HEK293 (cell line): ENCODE results near the gene ANO7.
A peak's percentile ranks its signal among the peaks of the same experiment; 100 is the strongest.

Experiments
- CTCF ChIA-PET: fragments of 350-600 bp; formaldehyde crosslinking; extraction: SDS; loops from one replicate; lab custom pipeline; 2021; ENCODE audit warnings: antibody characterized with exemption; lab: Yijun Ruan, JAX
- POLR2A ChIA-PET: fragments of 300-600 bp; formaldehyde crosslinking; extraction: SDS; loops from one replicate; lab custom pipeline; 2020; ENCODE audit warnings: antibody characterized with exemption, inconsistent platforms; lab: Yijun Ruan, JAX
- H3K27ac ChIP-seq: fragments of 200-500 bp; sonication (Bioruptor generic); 2 replicates; pipeline ENCODE4 v1.5.1; 2014; ENCODE audit warnings: low read depth, low read length, control low read depth, inconsistent platforms; ENCODE audit errors: extremely low read depth
- H3K36me3 ChIP-seq, 2 experiments: fragments of 200-500 bp in 1 of 2; sonication (Bioruptor generic) in 1 of 2; 1 replicate in 1 of 2; 2 replicates in 1 of 2; pipeline ENCODE4 v1.5.1; 2014 to 2017; ENCODE audit warnings: inconsistent platforms in 2 of 2, low read length in 2 of 2; ENCODE audit not compliant: control insufficient read depth in 2 of 2, insufficient read depth in 1 of 2
- H3K4me1 ChIP-seq: fragments of 200-500 bp; sonication (Bioruptor generic); 2 replicates; pipeline ENCODE4 v1.5.1; 2014; ENCODE audit warnings: mild to moderate bottlenecking, low read length, inconsistent platforms; ENCODE audit not compliant: control insufficient read depth, insufficient read depth
- H3K4me3 ChIP-seq: 2 replicates; pipeline ENCODE4 v1.5.1; 2011; ENCODE audit warnings: low read depth, mild to moderate bottlenecking, control low read depth, low read length, moderate library complexity
- H3K9me3 ChIP-seq: fragments of 200-500 bp; sonication (Bioruptor generic); 2 replicates; pipeline ENCODE4 v1.5.1; 2014; ENCODE audit warnings: low read depth, low read length, inconsistent platforms; ENCODE audit not compliant: control insufficient read depth, insufficient read depth
- EGR2 ChIP-seq: fragments of 450-650 bp; formaldehyde crosslinking; IDR thresholded peaks from 2 replicates; pipeline ENCODE4 v1.5.1; 2016; ENCODE audit warnings: low read depth, missing biosample characterization, missing genetic modification characterization
- FEZF1 ChIP-seq: fragments of 450-650 bp; formaldehyde crosslinking; IDR thresholded peaks from 2 replicates; pipeline ENCODE4 v1.5.1; 2016; ENCODE audit warnings: missing biosample characterization, missing genetic modification characterization
- KLF10 ChIP-seq: fragments of 450-650 bp; IDR thresholded peaks from 2 replicates; pipeline ENCODE4 v1.5.1; 2018; ENCODE audit warnings: missing biosample characterization, mild to moderate bottlenecking, missing genetic modification characterization
- KLF8 ChIP-seq: fragments of 450-650 bp; formaldehyde crosslinking; IDR thresholded peaks from 2 replicates; pipeline ENCODE4 v1.5.1; 2016; ENCODE audit warnings: missing biosample characterization, missing genetic modification characterization
- PRDM1 ChIP-seq: fragments of 450-650 bp; formaldehyde crosslinking; IDR thresholded peaks from 2 replicates; pipeline ENCODE4; 2016; ENCODE audit warnings: missing biosample characterization, missing genetic modification characterization
- SCRT2 ChIP-seq: fragments of 450-650 bp; formaldehyde crosslinking; IDR thresholded peaks from 2 replicates; pipeline ENCODE4 v1.5.1; 2016; ENCODE audit warnings: missing biosample characterization, missing genetic modification characterization
- SP2 ChIP-seq: fragments of 450-650 bp; formaldehyde crosslinking; IDR thresholded peaks from 2 replicates; pipeline ENCODE4 v1.5.1; 2016; ENCODE audit warnings: missing biosample characterization, missing genetic modification characterization
- TCF7L2 ChIP-seq: IDR thresholded peaks from 2 replicates; pipeline ENCODE4 v1.6.1; 2011; ENCODE audit warnings: low read depth, mild to moderate bottlenecking, inconsistent platforms, low read length, moderate library complexity, borderline replicate concordance
- ZBTB26 ChIP-seq: fragments of 450-650 bp; formaldehyde crosslinking; optimal IDR thresholded peaks from 2 replicates; pipeline ENCODE3; 2016; ENCODE audit warnings: missing biosample characterization, mild to moderate bottlenecking, missing genetic modification characterization
- ZNF133 ChIP-seq: fragments of 450-650 bp; formaldehyde crosslinking; IDR thresholded peaks from 2 replicates; pipeline ENCODE4 v1.5.1; 2016; ENCODE audit warnings: missing biosample characterization, missing genetic modification characterization
- ZNF138 ChIP-seq: fragments of 450-650 bp; formaldehyde crosslinking; IDR thresholded peaks from 2 replicates; pipeline ENCODE4 v1.5.1; 2016; ENCODE audit warnings: missing biosample characterization, missing genetic modification characterization, borderline replicate concordance
- ZNF2 ChIP-seq: fragments of 450-650 bp; formaldehyde crosslinking; IDR thresholded peaks from 2 replicates; pipeline ENCODE4 v1.5.1; 2016; ENCODE audit warnings: missing biosample characterization, missing genetic modification characterization
- ZNF223 ChIP-seq: fragments of 450-650 bp; formaldehyde crosslinking; IDR thresholded peaks from 2 replicates; pipeline ENCODE4 v1.5.1; 2016; ENCODE audit warnings: missing biosample characterization, missing genetic modification characterization
- ZNF324 ChIP-seq: fragments of 450-650 bp; formaldehyde crosslinking; IDR thresholded peaks from 2 replicates; pipeline ENCODE4 v1.5.1; 2016; ENCODE audit warnings: missing biosample characterization, missing genetic modification characterization
- ZNF350 ChIP-seq: fragments of 450-650 bp; formaldehyde crosslinking; IDR thresholded peaks from 2 replicates; pipeline ENCODE4 v1.5.0; 2017; ENCODE audit warnings: missing biosample characterization, mild to moderate bottlenecking, missing genetic modification characterization
- ZNF354C ChIP-seq: fragments of 450-650 bp; formaldehyde crosslinking; IDR thresholded peaks from 2 replicates; pipeline ENCODE4 v1.5.1; 2016; ENCODE audit warnings: missing biosample characterization, missing genetic modification characterization, low read depth, borderline replicate concordance
- ZNF362 ChIP-seq: fragments of 450-650 bp; formaldehyde crosslinking; IDR thresholded peaks from 2 replicates; pipeline ENCODE4 v1.5.1; 2016; ENCODE audit warnings: missing biosample characterization, missing genetic modification characterization
- ZNF398 ChIP-seq: fragments of 450-650 bp; formaldehyde crosslinking; IDR thresholded peaks from 2 replicates; pipeline ENCODE4 v1.5.1; 2017; ENCODE audit warnings: missing biosample characterization, missing genetic modification characterization
- ZNF423 ChIP-seq: fragments of 450-650 bp; formaldehyde crosslinking; IDR thresholded peaks from 2 replicates; pipeline ENCODE4 v1.5.1; 2016; ENCODE audit warnings: missing biosample characterization, missing genetic modification characterization
- ZNF558 ChIP-seq: fragments of 450-650 bp; formaldehyde crosslinking; IDR thresholded peaks from 2 replicates; pipeline ENCODE4 v1.5.1; 2016; ENCODE audit warnings: missing biosample characterization, missing genetic modification characterization
- ZXDB ChIP-seq: fragments of 450-650 bp; formaldehyde crosslinking; IDR thresholded peaks from 2 replicates; pipeline ENCODE4 v1.5.1; 2016; ENCODE audit warnings: missing biosample characterization, missing genetic modification characterization
- TF ChIP-seq, protein P1 (sequence below): IDR thresholded peaks from 2 replicates; pipeline ENCODE4 v1.6.1; 2011; ENCODE audit warnings: mild to moderate bottlenecking, low read depth, low read length, borderline replicate concordance
- TF ChIP-seq, protein P2 (sequence below): fragments of 450-650 bp; formaldehyde crosslinking; IDR thresholded peaks from 2 replicates; pipeline ENCODE4 v1.5.1; 2016; ENCODE audit warnings: missing biosample characterization, missing genetic modification characterization
- TF ChIP-seq, protein P3 (sequence below): fragments of 450-650 bp; formaldehyde crosslinking; IDR thresholded peaks from 2 replicates; pipeline ENCODE4 v1.5.1; 2016; ENCODE audit warnings: missing biosample characterization, missing genetic modification characterization

The ANO7 gene

GRCh38 chr2:241148891-241149674 lies 39.4 kb upstream of the ANO7 start, which contains the start of gene PASK (continued):
- no peak for TF ChIP-seq KLF8 (tag by site-specific recombination)
- TF ChIP-seq, protein P1, sequence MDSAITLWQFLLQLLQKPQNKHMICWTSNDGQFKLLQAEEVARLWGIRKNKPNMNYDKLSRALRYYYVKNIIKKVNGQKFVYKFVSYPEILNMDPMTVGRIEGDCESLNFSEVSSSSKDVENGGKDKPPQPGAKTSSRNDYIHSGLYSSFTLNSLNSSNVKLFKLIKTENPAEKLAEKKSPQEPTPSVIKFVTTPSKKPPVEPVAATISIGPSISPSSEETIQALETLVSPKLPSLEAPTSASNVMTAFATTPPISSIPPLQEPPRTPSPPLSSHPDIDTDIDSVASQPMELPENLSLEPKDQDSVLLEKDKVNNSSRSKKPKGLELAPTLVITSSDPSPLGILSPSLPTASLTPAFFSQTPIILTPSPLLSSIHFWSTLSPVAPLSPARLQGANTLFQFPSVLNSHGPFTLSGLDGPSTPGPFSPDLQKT: no peak
- TF ChIP-seq FEZF1: no peak
- no peak for TF ChIP-seq ZNF133 (tag by site-specific recombination)
- TF ChIP-seq ZNF223 (tag by site-specific recombination): no peak
- TF ChIP-seq PRDM1 (tag by site-specific recombination): no peak
- no peak for TF ChIP-seq ZNF350 (tag by site-specific recombination)
- peak; percentile 71 for TF ChIP-seq ZBTB26 (tag by site-specific recombination)
- no peak for TF ChIP-seq ZNF362 (tag by site-specific recombination)
- TF ChIP-seq ZNF398: no peak
- TF ChIP-seq SCRT2 (tag by site-specific recombination): no peak
- TF ChIP-seq, protein P2, sequence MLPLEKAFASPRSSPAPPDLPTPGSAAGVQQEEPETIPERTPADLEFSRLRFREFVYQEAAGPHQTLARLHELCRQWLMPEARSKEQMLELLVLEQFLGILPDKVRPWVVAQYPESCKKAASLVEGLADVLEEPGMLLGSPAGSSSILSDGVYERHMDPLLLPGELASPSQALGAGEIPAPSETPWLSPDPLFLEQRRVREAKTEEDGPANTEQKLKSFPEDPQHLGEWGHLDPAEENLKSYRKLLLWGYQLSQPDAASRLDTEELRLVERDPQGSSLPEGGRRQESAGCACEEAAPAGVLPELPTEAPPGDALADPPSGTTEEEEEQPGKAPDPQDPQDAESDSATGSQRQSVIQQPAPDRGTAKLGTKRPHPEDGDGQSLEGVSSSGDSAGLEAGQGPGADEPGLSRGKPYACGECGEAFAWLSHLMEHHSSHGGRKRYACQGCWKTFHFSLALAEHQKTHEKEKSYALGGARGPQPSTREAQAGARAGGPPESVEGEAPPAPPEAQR (tag by site-specific recombination): no peak
- TF ChIP-seq, protein P3, sequence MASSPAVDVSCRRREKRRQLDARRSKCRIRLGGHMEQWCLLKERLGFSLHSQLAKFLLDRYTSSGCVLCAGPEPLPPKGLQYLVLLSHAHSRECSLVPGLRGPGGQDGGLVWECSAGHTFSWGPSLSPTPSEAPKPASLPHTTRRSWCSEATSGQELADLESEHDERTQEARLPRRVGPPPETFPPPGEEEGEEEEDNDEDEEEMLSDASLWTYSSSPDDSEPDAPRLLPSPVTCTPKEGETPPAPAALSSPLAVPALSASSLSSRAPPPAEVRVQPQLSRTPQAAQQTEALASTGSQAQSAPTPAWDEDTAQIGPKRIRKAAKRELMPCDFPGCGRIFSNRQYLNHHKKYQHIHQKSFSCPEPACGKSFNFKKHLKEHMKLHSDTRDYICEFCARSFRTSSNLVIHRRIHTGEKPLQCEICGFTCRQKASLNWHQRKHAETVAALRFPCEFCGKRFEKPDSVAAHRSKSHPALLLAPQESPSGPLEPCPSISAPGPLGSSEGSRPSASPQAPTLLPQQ (tag by site-specific recombination): peak; percentile 49; the same call in 1 of the 2 replicates
- peak; percentile 36; the same call in 1 of the 2 replicates for TF ChIP-seq ZXDB (tag by site-specific recombination)
- peak; percentile 84 for TF ChIP-seq SP2 (tag by site-specific recombination)

GRCh38 chr2:241149675-241149924 lies 38.9 kb upstream of the ANO7 start:
- Histone ChIP-seq H3K27ac (peak overlapping the region; percentile 48; the same call in 1 of the 2 replicates), H3K4me1 (no peaks in the 10 kb centered on the region), H3K9me3 (no peaks in the 10 kb centered on the region), H3K36me3 (peaks cover 0 to 16% of the 10 kb centered on the region in 2 experiments; a peak in 2 of 3 replicates), H3K4me3 (peak overlapping the region; percentile 94)
- ChIA-PET POLR2A (interaction anchor here (0.6 to 2.7 kb wide), 15 partner anchors 9 to 553 kb away, joined by 3 to 13 read pairs (median 3); partner anchors contain the start of genes ING5 and MTERF4), CTCF (interaction anchor here (0.9 kb wide), 1 partner anchor 140 kb away, joined by 3 read pairs; no protein-coding TSS in a partner anchor)
- no peak for TF ChIP-seq KLF10
- TF ChIP-seq ZNF324 (tag by site-specific recombination): no peak
- TF ChIP-seq ZNF558 (tag by site-specific recombination): no peak
- no peak for TF ChIP-seq ZNF2
- TF ChIP-seq, protein P2 (tag by site-specific recombination): no peak
- no peak for TF ChIP-seq ZNF354C (tag by site-specific recombination)
- TF ChIP-seq TCF7L2: 0 out of 2 replicates have a peak, but pooled peaks have one; percentile 8
- TF ChIP-seq EGR2 (tag by site-specific recombination): 0 out of 2 replicates have a peak, but pooled peaks have one; percentile 17
- TF ChIP-seq ZNF423: 0 out of 2 replicates have a peak, but pooled peaks have one; percentile 34
- TF ChIP-seq ZNF138 (tag by site-specific recombination): no peak
